Measurements from ENCODE around the gene PFKP.
"Not testable (repeated sequence)": the region's sequence is repeated elsewhere in the genome, so short reads cannot be mapped to it uniquely, and the experiment has no call there.

Gene PFKP

GRCh38 chr10:3171488-3171887, 104.1 kb downstream of the PFKP start:
- not testable (repeated sequence) for H3K9me3 ChIP-seq (ENCODE audit: control insufficient read depth, insufficient read depth, low read length); H3K4me1 ChIP-seq (ENCODE audit: control insufficient read depth, insufficient read depth, low read length); DNase-seq (ENCODE audit: low read depth, low spot score); H3K27ac ChIP-seq (ENCODE audit: low read length); H3K4me3 ChIP-seq (ENCODE audit: low read length); H3K27me3 ChIP-seq (ENCODE audit: control insufficient read depth, insufficient read depth, low read length); H3K36me3 ChIP-seq (ENCODE audit: control insufficient read depth, insufficient read depth, low read length)
- no CpG with 5 or more reads among the region's 11 CpGs for WGBS (ENCODE audit: insufficient coverage, insufficient read length)

- no peak for DNase-seq (ENCODE audit: low read depth, low spot score)
- Histone ChIP-seq H3K4me1 (ENCODE audit: control insufficient read depth, insufficient read depth, low read length) (peaks cover 2% of the 10 kb centered on the region; the same call in 1 of the 2 replicates), H3K4me3 (ENCODE audit: low read length) (peak overlapping the region; percentile 58), H3K27me3 (ENCODE audit: control insufficient read depth, insufficient read depth, low read length) (no peaks in the 10 kb centered on the region), H3K27ac (ENCODE audit: low read length) (no peak overlapping the region), H3K9me3 (ENCODE audit: control insufficient read depth, insufficient read depth, low read length) (no peaks in the 10 kb centered on the region), H3K36me3 (ENCODE audit: control insufficient read depth, insufficient read depth, low read length) (no peaks in the 10 kb centered on the region)
- no CpG with 5 or more reads among the region's 21 CpGs for WGBS (ENCODE audit: insufficient coverage, insufficient read length)
These were observed 104.7 kb downstream of the PFKP start for GRCh38 chr10:3172081-3172445.

DNA sequence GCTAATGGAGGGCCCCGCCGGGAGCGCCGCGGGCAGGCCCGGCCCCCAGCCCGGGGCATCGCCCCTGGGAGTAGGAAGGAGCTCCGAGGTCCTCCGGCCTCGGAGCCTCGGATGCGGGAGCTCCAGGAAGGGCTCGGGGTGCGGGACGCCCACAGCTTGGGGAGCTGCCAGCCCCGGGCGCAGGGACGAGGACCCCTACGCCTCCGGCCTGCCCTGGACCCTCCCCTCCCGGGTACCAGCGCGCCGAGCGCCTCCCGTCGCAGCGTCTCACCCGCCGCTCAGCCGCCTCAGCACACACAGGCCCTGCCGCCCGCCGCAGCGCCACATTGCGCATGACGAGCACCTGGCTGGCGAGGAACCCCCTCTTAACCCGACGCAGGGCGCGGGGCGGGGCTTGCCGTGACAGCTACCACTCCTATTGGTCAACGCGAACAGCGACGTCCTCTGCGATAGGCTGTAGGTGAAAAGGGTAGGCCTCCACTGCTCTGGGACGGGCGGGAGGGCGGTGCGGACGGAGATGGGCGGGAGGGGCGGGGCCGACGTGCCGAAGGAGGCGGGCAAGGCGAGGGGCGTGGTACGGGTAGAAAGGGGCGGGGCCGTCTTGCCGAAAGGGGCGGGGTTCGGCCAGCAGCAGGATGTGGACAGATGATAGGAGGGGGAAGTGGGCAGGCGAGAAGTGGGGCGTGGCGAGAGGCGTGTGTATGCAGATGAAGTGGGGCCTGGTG, 105.3 kb downstream of the PFKP start, which contains the start of gene PITRM1:
Gene PITRM1, minus strand, starts transcription at position 337 of the 725 bp plus-strand sequence. Its CDS starts 10 bp downstream, at position 327.
- H3K27me3 ChIP-seq (ENCODE audit: control insufficient read depth, insufficient read depth, low read length) = no peaks in the 10 kb centered on the region
- H3K4me1 ChIP-seq (ENCODE audit: control insufficient read depth, insufficient read depth, low read length) = peaks cover 2% of the 10 kb centered on the region; the same call in 1 of the 2 replicates
- H3K36me3 ChIP-seq (ENCODE audit: control insufficient read depth, insufficient read depth, low read length) = no peaks in the 10 kb centered on the region
- H3K27ac ChIP-seq (ENCODE audit: low read length) = no peak within 1 kb of the TSS
- H3K4me3 ChIP-seq (ENCODE audit: low read length) = peak within 1 kb of the TSS; percentile 58
- no CpG with 5 or more reads among the region's 73 CpGs for WGBS (ENCODE audit: insufficient coverage, insufficient read length)
- no peaks in the 10 kb centered on the region for H3K9me3 ChIP-seq (ENCODE audit: control insufficient read depth, insufficient read depth, low read length)
- peak; percentile 91 for DNase-seq (ENCODE audit: low read depth, low spot score)

DNA sequence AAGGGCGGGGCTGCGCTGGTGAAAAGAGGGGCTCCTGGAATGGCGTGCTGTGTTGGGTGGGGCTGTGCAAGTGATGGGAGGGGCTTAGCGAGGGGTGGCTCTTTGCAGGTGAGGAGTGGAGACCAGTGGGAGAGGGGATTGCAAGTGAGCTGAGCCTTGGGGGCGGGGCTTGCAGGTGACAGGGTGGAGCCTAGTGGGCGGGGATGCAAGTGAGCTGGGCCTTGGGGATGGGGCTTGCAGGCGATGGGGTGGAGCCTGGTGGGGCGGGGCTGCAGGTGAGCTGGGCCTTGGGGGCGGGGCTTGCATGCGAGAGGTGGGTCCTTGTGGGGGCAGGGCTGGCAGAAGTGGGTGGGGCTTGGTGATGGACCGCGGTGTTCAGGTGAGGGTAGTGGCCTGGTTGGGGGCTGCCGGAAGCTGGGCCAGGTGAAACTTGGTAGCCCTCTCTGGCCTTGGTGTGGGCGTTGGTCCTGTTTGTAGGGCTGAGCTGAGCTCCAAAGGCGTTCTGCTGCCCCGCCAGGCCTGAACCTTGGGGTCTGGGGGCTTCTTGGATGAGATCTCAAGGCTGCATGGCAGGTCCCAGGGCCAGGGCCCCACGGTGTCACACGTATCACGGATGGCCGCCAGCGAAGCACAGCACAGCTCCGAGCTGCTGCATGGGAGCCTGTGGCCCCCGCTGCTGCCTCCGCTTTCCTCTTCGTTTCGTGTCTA, 106.0 kb downstream of the PFKP start:
- Histone ChIP-seq H3K27ac (ENCODE audit: low read length) (no peak overlapping the region), H3K9me3 (ENCODE audit: control insufficient read depth, insufficient read depth, low read length) (no peaks in the 10 kb centered on the region), H3K36me3 (ENCODE audit: control insufficient read depth, insufficient read depth, low read length) (no peaks in the 10 kb centered on the region), H3K4me1 (ENCODE audit: control insufficient read depth, insufficient read depth, low read length) (peaks cover 2% of the 10 kb centered on the region; the same call in 1 of the 2 replicates), H3K27me3 (ENCODE audit: control insufficient read depth, insufficient read depth, low read length) (no peaks in the 10 kb centered on the region), H3K4me3 (ENCODE audit: low read length) (peak overlapping the region; percentile 7; the same call in 1 of the 2 replicates)
- no CpG with 5 or more reads among the region's 26 CpGs for WGBS (ENCODE audit: insufficient coverage, insufficient read length)
- no peak for DNase-seq (ENCODE audit: low read depth, low spot score)

- Histone ChIP-seq H3K4me1 (ENCODE audit: control insufficient read depth, insufficient read depth, low read length) (peaks cover 2% of the 10 kb centered on the region; the same call in 1 of the 2 replicates), H3K4me3 (ENCODE audit: low read length) (no peak overlapping the region), H3K9me3 (ENCODE audit: control insufficient read depth, insufficient read depth, low read length) (no peaks in the 10 kb centered on the region), H3K27ac (ENCODE audit: low read length) (no peak overlapping the region), H3K36me3 (ENCODE audit: control insufficient read depth, insufficient read depth, low read length) (no peaks in the 10 kb centered on the region), H3K27me3 (ENCODE audit: control insufficient read depth, insufficient read depth, low read length) (no peaks in the 10 kb centered on the region)
- DNase-seq (ENCODE audit: low read depth, low spot score) = no peak
- no CpG with 5 or more reads among the region's 5 CpGs for WGBS (ENCODE audit: insufficient coverage, insufficient read length)
These were observed 110.7 kb downstream of the PFKP start for GRCh38 chr10:3178042-3178441.

- no peak for DNase-seq (ENCODE audit: low read depth, low spot score)
- WGBS (ENCODE audit: insufficient coverage, insufficient read length) = no CpG with 5 or more reads among the region's 5 CpGs
These were observed 111.8 kb downstream of the PFKP start for GRCh38 chr10:3179174-3179573.

DNA sequence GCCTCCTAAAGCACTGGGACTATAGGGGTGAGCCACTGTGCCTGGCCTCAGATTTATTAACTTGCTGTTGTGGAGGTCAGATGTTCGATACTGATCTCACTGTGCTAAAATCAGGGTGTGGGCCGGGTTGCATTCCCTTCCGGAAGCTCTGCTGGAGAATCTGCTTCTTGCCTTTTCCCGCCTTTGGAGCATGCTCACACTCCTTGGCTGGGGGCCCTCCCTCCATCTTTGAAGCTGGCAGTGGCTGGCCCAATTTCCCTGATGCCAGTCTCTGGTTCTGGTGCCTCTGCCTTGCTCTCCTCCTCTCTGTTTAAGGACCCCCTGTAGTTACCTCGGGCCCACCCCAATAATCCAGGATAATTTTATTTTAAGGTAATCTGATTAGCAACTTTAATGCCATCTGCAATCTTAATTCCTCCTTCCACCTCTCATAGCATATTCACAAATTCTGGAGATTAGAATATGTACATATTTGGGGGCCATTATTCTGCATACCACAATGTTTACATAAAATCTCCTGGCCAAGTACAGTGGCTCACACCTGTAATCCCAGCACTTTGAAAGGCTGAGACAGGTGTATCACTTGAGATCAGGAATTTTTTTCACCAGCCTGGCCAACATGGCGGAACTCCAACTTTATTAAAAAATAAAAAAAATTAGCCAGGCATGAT, 113.1 kb downstream of the PFKP start:
- no CpG with 5 or more reads among the region's 6 CpGs for WGBS (ENCODE audit: insufficient coverage, insufficient read length)
- no peak for DNase-seq (ENCODE audit: low read depth, low spot score)
- H3K27ac ChIP-seq (ENCODE audit: low read length) = no peak overlapping the region
- no peaks in the 10 kb centered on the region for H3K27me3 ChIP-seq (ENCODE audit: control insufficient read depth, insufficient read depth, low read length)
- H3K9me3 ChIP-seq (ENCODE audit: control insufficient read depth, insufficient read depth, low read length) = no peaks in the 10 kb centered on the region
- H3K36me3 ChIP-seq (ENCODE audit: control insufficient read depth, insufficient read depth, low read length) = no peaks in the 10 kb centered on the region
- H3K4me1 ChIP-seq (ENCODE audit: control insufficient read depth, insufficient read depth, low read length) = no peaks in the 10 kb centered on the region
- H3K4me3 ChIP-seq (ENCODE audit: low read length) = no peak overlapping the region

More at GRCh38 chr10:3179174-3179573, 111.8 kb downstream of the PFKP start:
- H3K9me3 ChIP-seq (ENCODE audit: control insufficient read depth, insufficient read depth, low read length) = no peaks in the 10 kb centered on the region
- no peak overlapping the region for H3K4me3 ChIP-seq (ENCODE audit: low read length)
- no peaks in the 10 kb centered on the region for H3K27me3 ChIP-seq (ENCODE audit: control insufficient read depth, insufficient read depth, low read length)
- no peak overlapping the region for H3K27ac ChIP-seq (ENCODE audit: low read length)
- no peaks in the 10 kb centered on the region for H3K36me3 ChIP-seq (ENCODE audit: control insufficient read depth, insufficient read depth, low read length)
- no peaks in the 10 kb centered on the region for H3K4me1 ChIP-seq (ENCODE audit: control insufficient read depth, insufficient read depth, low read length)

DNA sequence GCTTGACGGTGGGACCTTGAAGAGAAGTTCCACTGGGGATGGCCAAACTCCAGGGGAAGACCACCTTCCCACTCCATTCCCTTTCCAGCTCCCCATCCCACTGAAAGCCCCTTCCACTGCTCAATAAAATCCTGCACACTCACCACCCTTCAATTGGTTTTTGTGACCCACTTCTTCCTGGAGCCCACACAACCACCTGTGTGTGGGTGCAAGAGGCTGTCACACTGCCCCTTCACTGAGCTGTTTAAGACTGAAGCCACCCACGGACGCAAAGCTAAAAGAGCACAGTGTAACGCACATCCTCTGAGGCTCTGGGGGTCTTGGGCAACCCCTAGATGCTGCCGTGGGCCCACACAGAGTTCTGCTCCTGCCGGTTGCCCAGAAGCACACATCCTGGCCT, 118.0 kb downstream of the PFKP start:
- no peak overlapping the region for H3K27ac ChIP-seq (ENCODE audit: low read length)
- no peak for DNase-seq (ENCODE audit: low read depth, low spot score)
- no peaks in the 10 kb centered on the region for H3K27me3 ChIP-seq (ENCODE audit: control insufficient read depth, insufficient read depth, low read length)
- H3K36me3 ChIP-seq (ENCODE audit: control insufficient read depth, insufficient read depth, low read length) = no peaks in the 10 kb centered on the region
- peak overlapping the region; percentile 14; the same call in 1 of the 2 replicates for H3K4me3 ChIP-seq (ENCODE audit: low read length)
- H3K9me3 ChIP-seq (ENCODE audit: control insufficient read depth, insufficient read depth, low read length) = no peaks in the 10 kb centered on the region
- no CpG with 5 or more reads among the region's 6 CpGs for whole genome bisulfite sequencing (ENCODE audit: insufficient coverage, insufficient read length)
- H3K4me1 ChIP-seq (ENCODE audit: control insufficient read depth, insufficient read depth, low read length) = no peaks in the 10 kb centered on the region

DNA sequence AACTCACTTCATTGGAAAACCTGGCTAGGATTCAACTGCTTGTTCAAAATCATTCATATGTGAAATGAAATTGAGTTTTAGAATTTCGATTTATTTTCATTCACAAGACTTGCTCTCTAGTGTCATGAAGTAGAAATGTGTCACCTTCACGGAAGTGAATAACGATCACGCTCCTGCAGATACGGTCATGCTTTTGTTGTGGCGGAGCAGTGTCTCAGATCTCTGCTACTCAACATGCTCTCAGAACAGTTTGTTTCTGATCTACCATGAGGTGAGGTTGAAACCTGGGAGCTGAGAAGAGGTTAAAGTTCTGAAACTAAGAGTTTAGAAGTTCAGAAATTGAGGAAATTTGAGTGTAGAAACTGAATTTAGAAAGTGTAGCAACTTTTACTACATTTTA, 119.0 kb downstream of the PFKP start:
- no peaks in the 10 kb centered on the region for H3K4me1 ChIP-seq (ENCODE audit: control insufficient read depth, insufficient read depth, low read length)
- no peaks in the 10 kb centered on the region for H3K27me3 ChIP-seq (ENCODE audit: control insufficient read depth, insufficient read depth, low read length)
- no peak overlapping the region for H3K4me3 ChIP-seq (ENCODE audit: low read length)
- H3K9me3 ChIP-seq (ENCODE audit: control insufficient read depth, insufficient read depth, low read length) = no peaks in the 10 kb centered on the region
- WGBS (ENCODE audit: insufficient coverage, insufficient read length) = no CpG with 5 or more reads among the region's 6 CpGs
- H3K36me3 ChIP-seq (ENCODE audit: control insufficient read depth, insufficient read depth, low read length) = no peaks in the 10 kb centered on the region
- H3K27ac ChIP-seq (ENCODE audit: low read length) = no peak overlapping the region
- DNase-seq (ENCODE audit: low read depth, low spot score) = no peak
